GM20000 (cell line): ENCODE measurements around the gene MALSU1.

ENCODE experiments used
- DNase-seq: peaks from one replicate; pipeline ENCODE4 v3.0.0; 2012; ENCODE audit warnings: low spot score
- CTCF ChIP-seq: IDR thresholded peaks from 2 replicates; pipeline ENCODE4 v1.5.1; 2012; ENCODE audit warnings: mild to moderate bottlenecking, control low read depth; ENCODE audit errors: extremely low read depth, missing control alignments

The MALSU1 gene

GRCh38 chr7:23356168-23356567, 57.0 kb downstream of the MALSU1 start:
- DNase-seq, result no peak
- no peak for TF ChIP-seq CTCF

GRCh38 chr7:23356726-23357125, 57.6 kb downstream of the MALSU1 start:
- no peak for TF ChIP-seq CTCF
- no peak for DNase-seq

- no peak for TF ChIP-seq CTCF
- DNase-seq, result peak; percentile 38
These were observed 58.3 kb downstream of the MALSU1 start for GRCh38 chr7:23357190-23358093.

GRCh38 chr7:23358152-23358674, 59.1 kb downstream of the MALSU1 start:
- no peak for TF ChIP-seq CTCF
- no peak for DNase-seq
